Lung (tissue), 12 donors: ENCODE results near the gene SNED1. TPM values are rescaled to one million over a fixed set of nuclear protein-coding genes. Genes with fewer than 3 reads are reported as not detected.

Experiments
- ATAC-seq: fragments of 200-7000 bp; cut with Tn5 transposase; one replicate; pipeline ENCODE4 v1.9.1; 2020; ENCODE audit warnings: moderate number of reproducible peaks; ENCODE audit not compliant: insufficient read depth, low FRiP score
- DNase-seq, 3 donors: peaks; one replicate each; pipeline ENCODE4 v3.0.0-alpha.2; 2013 to 2017
- H3K27ac ChIP-seq, 2 donors: one replicate each; pipeline ENCODE4 v1.5.1; 2013; ENCODE audit warnings: mild to moderate bottlenecking in 2 of 2, moderate library complexity in 2 of 2, control low read depth in 1 of 2, inconsistent platforms in 1 of 2, low read depth in 1 of 2, low read length in 1 of 2
- H3K27me3 ChIP-seq, 3 donors: one replicate each; pipeline ENCODE4 v1.5.1; 2013; ENCODE audit warnings: low read length in 2 of 3; ENCODE audit not compliant: control insufficient read depth in 3 of 3, insufficient read depth in 3 of 3
- H3K36me3 ChIP-seq, 4 donors: one replicate each; pipeline ENCODE4 v1.5.1; 2013; ENCODE audit warnings: low read length in 4 of 4, mild to moderate bottlenecking in 1 of 4, moderate library complexity in 1 of 4; ENCODE audit not compliant: control insufficient read depth in 4 of 4, insufficient read depth in 4 of 4
- H3K4me1 ChIP-seq, 5 donors: one replicate each; pipeline ENCODE4 v1.5.1; 2013; ENCODE audit warnings: low read length in 5 of 5, mild to moderate bottlenecking in 2 of 5, moderate library complexity in 1 of 5; ENCODE audit not compliant: control insufficient read depth in 5 of 5, insufficient read depth in 5 of 5
- H3K4me3 ChIP-seq: one replicate; pipeline ENCODE4 v1.5.1; 2013; ENCODE audit warnings: mild to moderate bottlenecking, control low read depth, moderate library complexity
- H3K9ac ChIP-seq, 2 donors: one replicate each; pipeline ENCODE4 v1.5.1; 2013; ENCODE audit warnings: low read length in 2 of 2, control low read depth in 1 of 2; ENCODE audit not compliant: insufficient read depth in 1 of 2
- H3K9me3 ChIP-seq, 4 donors: one replicate each; pipeline ENCODE4 v1.5.1; 2013; ENCODE audit warnings: low read length in 3 of 4, mild to moderate bottlenecking in 1 of 4, moderate library complexity in 1 of 4; ENCODE audit not compliant: control insufficient read depth in 4 of 4, insufficient read depth in 3 of 4
- WGBS, 2 donors: extraction: QIAGEN DNeasy Blood & Tissue Kit; methylation state at CpG; one replicate each; pipeline ENCODE4 v1.1.7; 2013; 5-methylcytosine and 5-hydroxymethylcytosine counted together
- polyA plus RNA-seq, 2 donors: library from polyadenylated mRNA; stranded (reverse); fragments of 200-250 nt; gene quantifications; one replicate each; pipeline ENCODE4 v1.2.1, GENCODE V29; 2013
- total RNA-seq, 2 donors: library from RNA; depleted of rRNA in 1 of 2; stranded (reverse); fragments of >200 nt in 1 of 2; gene quantifications; one replicate each; pipeline ENCODE4 v1.2.1, GENCODE V29; 2014 to 2021
- TF ChIP-seq, protein P1 (sequence below): IDR thresholded peaks from 2 replicates; pipeline ENCODE4 v1.5.1; 2012; ENCODE audit warnings: mild to moderate bottlenecking; ENCODE audit errors: control extremely low read depth, extremely low read depth
- donor health status: control.
- donor health status: control.
- donor health status: Bipolar disorder and iron deficiency.
- donor health status: healthy.
- donor health status: DM: yes; HTN: yes; CAD: no.

The SNED1 gene
- total and polyA plus RNA-seq, 4 donors = 5.9 to 74.6 (median 34.7) TPM

DNA sequence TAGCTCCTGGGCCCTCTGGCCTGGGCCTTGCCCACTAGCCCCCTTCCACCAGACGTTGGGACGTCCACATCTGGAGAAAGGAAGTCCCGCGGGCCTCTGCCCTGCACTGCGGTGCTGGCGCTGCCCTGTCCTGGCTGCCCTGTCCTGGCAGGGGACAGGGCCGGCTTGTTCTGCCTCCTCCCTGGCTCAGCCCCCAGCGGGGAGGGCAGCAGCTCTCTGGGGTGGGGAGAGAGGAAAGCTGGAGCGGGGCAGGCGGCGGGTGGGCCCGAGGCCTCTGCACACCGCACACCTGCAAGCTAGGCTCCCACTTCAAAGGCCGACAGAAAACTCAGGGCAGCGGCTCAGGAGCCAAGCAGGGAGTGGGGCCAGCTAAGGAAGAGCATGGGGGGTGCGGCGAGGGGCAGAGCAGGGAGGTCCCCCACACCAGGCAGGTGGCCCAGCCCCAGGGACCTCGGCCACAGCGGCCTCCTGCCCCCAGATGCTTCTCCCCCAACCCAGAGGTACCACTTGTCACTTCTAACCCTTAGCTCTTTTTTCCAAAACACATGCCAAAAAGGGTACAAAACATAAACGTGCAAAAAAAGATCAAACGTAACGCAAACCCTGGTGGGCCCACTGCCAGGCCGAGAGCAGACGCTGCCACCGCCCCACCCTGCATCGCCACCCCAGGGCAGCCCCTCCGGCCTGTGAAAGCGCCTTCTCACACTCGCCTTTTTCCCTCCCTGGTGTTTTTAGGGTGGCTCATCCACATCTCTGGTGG is 13.5 kb downstream of the SNED1 start:
- 76 to 85% methylated on average over 26 to 29 of the region's 29 CpGs for WGBS, 2 donors
- TF ChIP-seq, protein P1, sequence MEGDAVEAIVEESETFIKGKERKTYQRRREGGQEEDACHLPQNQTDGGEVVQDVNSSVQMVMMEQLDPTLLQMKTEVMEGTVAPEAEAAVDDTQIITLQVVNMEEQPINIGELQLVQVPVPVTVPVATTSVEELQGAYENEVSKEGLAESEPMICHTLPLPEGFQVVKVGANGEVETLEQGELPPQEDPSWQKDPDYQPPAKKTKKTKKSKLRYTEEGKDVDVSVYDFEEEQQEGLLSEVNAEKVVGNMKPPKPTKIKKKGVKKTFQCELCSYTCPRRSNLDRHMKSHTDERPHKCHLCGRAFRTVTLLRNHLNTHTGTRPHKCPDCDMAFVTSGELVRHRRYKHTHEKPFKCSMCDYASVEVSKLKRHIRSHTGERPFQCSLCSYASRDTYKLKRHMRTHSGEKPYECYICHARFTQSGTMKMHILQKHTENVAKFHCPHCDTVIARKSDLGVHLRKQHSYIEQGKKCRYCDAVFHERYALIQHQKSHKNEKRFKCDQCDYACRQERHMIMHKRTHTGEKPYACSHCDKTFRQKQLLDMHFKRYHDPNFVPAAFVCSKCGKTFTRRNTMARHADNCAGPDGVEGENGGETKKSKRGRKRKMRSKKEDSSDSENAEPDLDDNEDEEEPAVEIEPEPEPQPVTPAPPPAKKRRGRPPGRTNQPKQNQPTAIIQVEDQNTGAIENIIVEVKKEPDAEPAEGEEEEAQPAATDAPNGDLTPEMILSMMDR = no peak
- peak overlapping the region in 1 of 2 donors; percentile 16 for H3K27ac ChIP-seq
- no peaks in the 10 kb centered on the region for H3K9me3 ChIP-seq
- H3K9ac ChIP-seq = no peak overlapping the region
- no peak for DNase-seq
- peaks cover 0 to 13% (median 4%) of the 10 kb centered on the region in 4 donors for H3K36me3 ChIP-seq
- H3K27me3 ChIP-seq = no peaks in the 10 kb centered on the region
- no peak overlapping the region for H3K4me3 ChIP-seq
- no peak for ATAC-seq
- H3K4me1 ChIP-seq = peaks cover 0 to 38% (median 20%) of the 10 kb centered on the region in 5 donors

DNA sequence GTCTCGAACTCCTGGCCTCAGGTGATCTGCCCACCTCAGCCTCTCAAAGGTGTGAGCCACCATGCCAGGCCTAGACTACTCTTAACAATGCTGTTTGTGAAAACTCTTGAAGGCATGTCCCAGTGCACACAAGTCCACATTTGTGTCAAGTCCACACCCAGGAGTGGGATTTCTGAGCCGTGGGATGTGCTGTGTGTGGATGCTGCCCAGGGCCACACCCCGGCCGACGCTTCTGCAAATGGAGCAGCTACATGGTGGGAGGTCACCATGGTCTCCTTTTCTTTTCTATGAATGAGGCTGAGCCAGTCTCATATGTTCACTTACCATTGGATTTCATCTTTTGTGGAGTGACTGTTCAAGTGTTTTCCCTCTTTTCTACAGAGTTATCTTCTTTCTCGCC is 15.8 kb downstream of the SNED1 start:
- no peak overlapping the region for H3K9ac ChIP-seq
- H3K9me3 ChIP-seq = no peaks in the 10 kb centered on the region
- H3K4me3 ChIP-seq = no peak overlapping the region
- ATAC-seq (no peak), DNase-seq (no peak)
- 93 to 94% methylated on average over 6 of the region's 6 CpGs for WGBS, 2 donors
- H3K27ac ChIP-seq = no peak overlapping the region
- H3K27me3 ChIP-seq = no peaks in the 10 kb centered on the region
- peaks cover 0 to 31% (median 16%) of the 10 kb centered on the region in 5 donors for H3K4me1 ChIP-seq
- TF ChIP-seq, protein P1 = no peak
- H3K36me3 ChIP-seq = peaks cover 0 to 25% (median 13%) of the 10 kb centered on the region in 4 donors

DNA sequence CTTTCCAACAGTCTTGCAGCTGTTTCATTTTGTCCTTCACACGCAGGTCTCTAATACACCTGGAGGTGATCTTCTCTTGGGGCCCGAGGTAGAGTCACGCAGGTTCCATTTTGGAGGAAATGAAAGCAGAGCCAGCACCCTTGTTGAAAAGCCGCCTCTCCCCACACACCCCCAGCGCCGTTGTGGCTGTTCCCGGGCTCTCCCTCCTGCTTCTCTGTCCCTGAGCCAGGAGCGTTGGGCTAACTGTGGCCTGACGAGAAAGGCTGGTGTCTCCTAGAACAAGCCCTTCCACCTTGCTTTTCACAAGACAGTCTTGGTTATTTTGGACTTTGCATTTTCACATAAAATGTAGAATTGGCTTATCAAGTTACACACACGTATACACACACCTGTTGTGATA is 16.3 kb downstream of the SNED1 start:
- 90 to 94% methylated on average over 10 of the region's 10 CpGs for WGBS, 2 donors
- peaks cover 0 to 27% (median 14%) of the 10 kb centered on the region in 4 donors for H3K36me3 ChIP-seq
- no peak for ATAC-seq
- no peaks in the 10 kb centered on the region for H3K9me3 ChIP-seq
- no peak overlapping the region for H3K27ac ChIP-seq
- H3K9ac ChIP-seq = no peak overlapping the region
- TF ChIP-seq, protein P1 = no peak
- no peaks in the 10 kb centered on the region for H3K27me3 ChIP-seq
- H3K4me3 ChIP-seq = no peak overlapping the region
- peaks cover 0 to 26% (median 11%) of the 10 kb centered on the region in 5 donors for H3K4me1 ChIP-seq
- DNase-seq = no peak
